Activated naive CD8-positive, alpha-beta T cell treated with anti-CD3 and anti-CD28 coated beads, Interleukin-2, amount 10 ng/mL, durations not matched to agents 7 days and 5 days (primary cell): ENCODE results near the gene ANKRD13B. TPM values are rescaled to one million over a fixed set of nuclear protein-coding genes. Genes with fewer than 3 reads are reported as not detected.

Experiments
- ATAC-seq: fragments of 150-1000 bp; cut with Tn5 transposase; one replicate; pipeline ENCODE4 v1.10.0; 2021; ENCODE audit warnings: low read depth, moderate library complexity
- POLR2A ChIA-PET: fragments of 350-600 bp; sonication (Branson Sonifier 250); formaldehyde crosslinking; loops from one replicate; lab custom pipeline; 2021; ENCODE audit warnings: antibody characterized with exemption; lab: Charles Lee
- DNase-seq: peaks from one replicate; pipeline ENCODE4 v3.0.0; 2021
- H3K27ac Mint-ChIP-seq: one replicate; pipeline ENCODE4 v1.8.0; 2022; ENCODE audit warnings: mild to moderate bottlenecking, mixed read lengths
- H3K27me3 Mint-ChIP-seq: one replicate; pipeline ENCODE4 v1.8.0; 2022; ENCODE audit warnings: mild to moderate bottlenecking, moderate library complexity, mixed read lengths
- H3K36me3 Mint-ChIP-seq: one replicate; pipeline ENCODE4 v1.8.0; 2021; ENCODE audit warnings: mild to moderate bottlenecking, mixed read lengths
- H3K4me1 Mint-ChIP-seq: one replicate; pipeline ENCODE4 v1.8.0; 2021; ENCODE audit warnings: mixed read lengths
- H3K4me3 Mint-ChIP-seq: one replicate; pipeline ENCODE4 v1.8.0; 2022; ENCODE audit warnings: mild to moderate bottlenecking, moderate library complexity, mixed read lengths
- H3K9me3 Mint-ChIP-seq: one replicate; pipeline ENCODE4 v1.8.0; 2021; ENCODE audit warnings: mixed read lengths
- total RNA-seq, 2 experiments: library from RNA; stranded (reverse); gene quantifications; one replicate each; pipeline ENCODE4 v1.2.3, GENCODE V29; 2021

Gene ANKRD13B
- total RNA-seq, 2 experiments from 2014 or later = 6.0 to 7.9 TPM

DNA sequence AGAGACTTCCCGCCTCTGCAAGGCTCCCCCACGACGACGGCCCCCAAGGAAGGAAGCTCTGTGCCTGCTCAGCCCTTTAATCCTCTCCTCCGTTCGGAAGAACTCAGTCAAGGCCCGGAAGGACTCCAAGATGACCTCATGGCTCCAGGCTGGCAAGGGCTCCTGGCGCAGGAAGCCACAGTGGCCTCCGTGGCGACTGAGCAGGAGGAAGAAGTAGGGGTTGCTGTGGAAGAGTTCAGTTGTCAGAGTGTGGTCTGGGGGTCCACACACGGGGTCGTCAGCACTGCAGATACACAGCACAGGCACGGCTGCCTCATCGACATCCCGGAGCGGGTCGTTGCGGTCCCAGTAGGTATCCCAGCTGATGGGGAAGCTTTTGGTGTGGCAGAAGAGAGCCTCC is 30.3 kb upstream of the ANKRD13B start:
- no peak overlapping the region for H3K27ac Mint-ChIP-seq

DNA sequence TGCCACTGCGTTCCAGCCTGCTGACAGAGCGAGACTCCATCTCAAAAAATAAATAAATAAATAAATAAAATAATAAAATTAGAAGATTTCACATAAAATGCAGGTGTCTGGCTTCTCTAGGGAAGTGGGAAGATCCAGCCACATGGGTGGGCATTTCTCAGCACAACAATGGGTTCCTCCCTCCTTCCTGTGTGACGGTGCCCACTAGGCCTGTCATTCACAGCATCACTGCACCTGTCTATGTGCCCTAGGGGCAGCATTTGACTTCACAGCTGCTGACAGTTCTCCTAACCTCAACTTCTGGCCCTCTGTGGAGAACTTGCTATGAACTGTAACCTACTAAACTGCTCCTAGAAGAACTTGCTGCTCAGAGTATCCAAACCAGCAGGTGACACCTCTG is 29.1 kb upstream of the ANKRD13B start:
- no peaks in the 10 kb centered on the region for H3K9me3 Mint-ChIP-seq
- peaks cover 21% of the 10 kb centered on the region for H3K36me3 Mint-ChIP-seq
- POLR2A ChIA-PET = interaction anchor here (1.1 kb wide), 1 partner anchor 270 kb away, joined by 3 read pairs; the partner anchor contains the start of gene NUFIP2
- peak overlapping the region; percentile 34 for H3K27ac Mint-ChIP-seq
- ATAC-seq (no peak), DNase-seq (no peak)
- H3K27me3 Mint-ChIP-seq = no peaks in the 10 kb centered on the region
- peaks cover 24% of the 10 kb centered on the region for H3K4me1 Mint-ChIP-seq
- H3K4me3 Mint-ChIP-seq = peak overlapping the region; percentile 28

More for the DNA sequence above, 30.3 kb upstream of the ANKRD13B start:
- Mint-ChIP-seq H3K36me3 (peaks cover 21% of the 10 kb centered on the region), H3K9me3 (no peaks in the 10 kb centered on the region), H3K27me3 (no peaks in the 10 kb centered on the region), H3K4me3 (no peak overlapping the region), H3K4me1 (peaks cover 29% of the 10 kb centered on the region)
- DNase-seq (no peak), ATAC-seq (no peak)
- POLR2A ChIA-PET = no interaction called here

DNA sequence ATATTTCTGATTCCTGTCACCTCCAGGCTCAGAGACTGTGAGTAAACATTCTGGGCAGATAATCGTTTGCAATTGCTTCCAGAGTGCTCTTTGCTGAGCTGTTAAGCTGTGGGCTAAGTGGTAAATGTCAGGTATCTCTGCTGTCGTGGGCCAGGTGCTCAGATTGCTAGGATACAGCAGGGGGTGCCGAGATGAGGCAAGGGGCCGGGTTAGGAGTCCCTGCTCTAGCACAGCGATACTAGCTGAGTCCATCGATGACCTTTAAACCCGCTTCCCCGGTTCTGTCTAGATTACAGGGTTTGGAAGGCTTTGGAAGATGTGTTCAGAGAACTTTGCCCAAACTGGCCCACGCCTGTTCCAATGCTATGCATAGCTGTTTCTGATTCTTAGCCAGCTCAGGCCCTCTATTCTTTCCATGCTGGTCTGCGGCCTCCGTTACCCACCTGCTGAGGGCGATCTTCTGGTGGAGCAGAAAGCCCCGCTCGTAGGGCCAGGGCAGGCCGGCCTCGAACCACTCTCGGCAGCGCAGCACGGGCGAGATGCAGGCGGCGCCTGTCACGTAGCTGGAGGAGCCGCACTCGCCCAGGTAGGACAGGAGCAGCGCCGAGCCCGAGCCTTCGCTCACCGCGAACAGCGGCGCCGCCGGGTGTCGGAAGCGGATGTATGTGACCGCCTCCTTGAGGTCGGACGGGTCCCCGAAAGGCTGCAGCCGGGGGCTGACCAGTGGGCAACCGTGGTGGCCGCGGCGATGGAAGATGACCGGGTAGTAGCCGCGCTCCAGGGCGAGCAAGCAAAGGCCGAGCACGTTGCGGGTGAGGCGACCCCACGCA is 27.1 kb upstream of the ANKRD13B start:
- Mint-ChIP-seq H3K4me1 (peaks cover 33% of the 10 kb centered on the region), H3K4me3 (peak overlapping the region; percentile 94), H3K9me3 (no peaks in the 10 kb centered on the region), H3K27me3 (no peaks in the 10 kb centered on the region), H3K27ac (peak overlapping the region; percentile 95), H3K36me3 (peaks cover 21% of the 10 kb centered on the region)
- DNase-seq = peak; percentile 82
- POLR2A ChIA-PET = interaction anchor here (0.5 to 5.9 kb wide), 7 partner anchors 9 to 846 kb away, joined by 3 to 55 read pairs (median 12); partner anchors contain the start of genes ANKRD13B and RPL23A
- ATAC-seq = peak; percentile 23

DNA sequence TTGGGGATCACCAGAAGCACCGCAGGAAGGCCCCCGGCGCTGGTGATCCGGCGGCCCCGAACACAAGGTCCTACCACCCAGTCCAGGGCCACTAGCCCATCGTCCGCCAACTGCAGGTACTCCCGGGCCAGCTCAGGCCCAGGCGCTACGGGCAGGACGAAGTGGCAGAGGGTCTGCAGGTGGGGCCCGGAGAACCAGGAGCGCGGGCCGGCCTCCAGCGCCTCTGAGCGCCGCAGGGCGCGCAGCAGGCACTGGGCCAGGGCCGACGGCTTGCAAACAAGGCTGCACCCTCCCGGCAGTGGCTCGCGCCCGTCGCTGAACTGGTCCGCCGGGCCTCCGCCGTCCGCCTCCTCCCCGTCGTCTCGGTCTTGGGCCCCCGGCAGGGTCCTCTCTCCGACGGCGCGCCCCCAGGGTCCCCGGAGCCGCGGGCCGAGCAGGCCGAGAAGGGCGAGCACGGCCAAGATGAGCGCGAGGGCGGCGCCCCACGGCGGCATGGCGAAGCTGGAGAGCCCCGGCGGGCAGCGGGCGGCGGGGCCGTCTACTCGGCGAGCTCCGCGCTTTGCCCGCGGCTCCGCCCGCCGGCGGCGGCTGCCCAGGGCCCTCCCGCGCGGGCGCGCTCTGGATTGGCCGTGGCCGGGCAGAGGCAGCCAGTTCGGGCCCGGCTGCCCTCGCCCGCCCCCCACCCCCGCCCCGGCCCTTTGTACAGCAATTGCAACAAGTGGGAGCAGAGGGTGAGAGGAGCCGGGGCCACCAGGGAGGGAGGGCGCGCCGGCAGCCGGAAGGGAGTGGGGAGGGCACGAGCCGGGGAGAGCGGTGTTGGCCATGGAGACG is 26.2 kb upstream of the ANKRD13B start, which contains the start of gene ABHD15:
Gene ABHD15 (minus strand): TSS at position 565 of the 831 bp plus-strand sequence. CDS start 71 bp downstream, at position 494.
- POLR2A ChIA-PET = interaction anchor here (0.6 to 5.9 kb wide), 12 partner anchors 9 to 427 kb away, joined by 3 to 55 read pairs (median 4); partner anchors contain the start of genes ANKRD13B and TAOK1
- ATAC-seq = peak; percentile 36
- Mint-ChIP-seq H3K36me3 (peaks cover 20% of the 10 kb centered on the region), H3K27ac (peak within 1 kb of the TSS; percentile 98), H3K4me3 (peak within 1 kb of the TSS; percentile 98), H3K9me3 (no peaks in the 10 kb centered on the region), H3K4me1 (peaks cover 34% of the 10 kb centered on the region), H3K27me3 (no peaks in the 10 kb centered on the region)
- DNase-seq = peak; percentile 87

DNA sequence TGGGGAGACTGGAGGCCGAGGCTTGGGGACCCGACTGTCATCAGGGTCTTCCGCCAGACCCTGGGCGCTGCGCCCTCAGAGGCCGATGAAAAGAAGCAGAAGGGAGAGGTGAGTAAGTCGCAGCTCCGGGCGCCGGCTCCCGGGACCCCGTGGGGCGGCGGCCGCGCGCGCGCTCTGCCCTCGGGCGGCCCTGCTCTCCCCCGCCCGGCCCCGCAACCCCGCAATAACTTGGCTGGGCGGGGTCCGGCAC is 25.7 kb upstream of the ANKRD13B start:
- peak; percentile 6 for ATAC-seq
- Mint-ChIP-seq H3K4me1 (peaks cover 29% of the 10 kb centered on the region), H3K36me3 (peaks cover 15% of the 10 kb centered on the region), H3K27ac (peak overlapping the region; percentile 88), H3K4me3 (peak overlapping the region; percentile 98), H3K27me3 (no peaks in the 10 kb centered on the region), H3K9me3 (no peaks in the 10 kb centered on the region)
- POLR2A ChIA-PET = interaction anchor here (0.9 to 5.9 kb wide), 11 partner anchors 9 to 428 kb away, joined by 3 to 55 read pairs (median 4); partner anchors contain the start of genes ANKRD13B and TAOK1
- DNase-seq = peak; percentile 71

DNA sequence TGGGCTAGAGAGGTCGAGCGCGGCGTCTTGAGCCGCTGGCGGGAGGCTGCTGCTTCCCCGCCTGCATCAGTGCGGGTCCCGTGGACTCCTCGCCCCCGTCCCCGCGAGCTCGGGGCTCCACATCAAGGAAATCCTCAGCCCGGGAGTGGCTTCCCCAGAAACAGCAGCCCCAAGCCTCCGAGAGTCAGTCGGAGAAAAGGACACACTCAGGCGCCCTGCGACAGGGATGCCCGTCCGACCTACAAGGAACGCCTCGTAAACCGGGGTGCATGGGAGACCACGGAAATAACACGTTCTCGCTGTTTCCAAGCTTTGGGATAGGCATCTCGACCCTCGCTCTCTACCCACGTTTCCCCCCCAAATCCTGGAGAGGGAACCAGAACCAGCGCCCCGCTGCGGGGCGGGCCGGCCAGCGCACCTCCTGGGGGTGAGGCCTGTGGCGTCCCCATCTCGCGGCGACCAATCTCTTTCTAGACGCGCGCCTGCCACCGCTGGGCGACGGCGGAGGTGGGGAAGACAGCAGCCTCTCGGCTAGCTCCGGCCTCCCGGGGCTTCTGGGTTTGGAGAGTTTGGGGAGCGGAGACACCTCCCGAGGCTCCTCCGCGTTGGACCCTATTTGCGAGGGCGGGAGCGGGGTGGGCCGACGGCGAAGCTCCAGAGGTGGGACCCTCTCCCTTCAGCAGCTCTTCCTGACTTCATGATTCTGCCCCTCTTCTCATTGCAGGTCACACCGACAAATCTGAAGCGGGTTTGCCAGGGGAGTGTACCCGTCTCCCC is 25.2 kb upstream of the ANKRD13B start:
- peaks cover 10% of the 10 kb centered on the region for H3K36me3 Mint-ChIP-seq
- ATAC-seq (peak; percentile 58), DNase-seq (peak; percentile 84)
- peaks cover 26% of the 10 kb centered on the region for H3K4me1 Mint-ChIP-seq
- POLR2A ChIA-PET = interaction anchor here (0.6 to 5.9 kb wide), 13 partner anchors 8 to 428 kb away, joined by 3 to 55 read pairs (median 4); partner anchors contain the start of genes ANKRD13B, NUFIP2 and TAOK1
- H3K9me3 Mint-ChIP-seq = no peaks in the 10 kb centered on the region
- H3K27me3 Mint-ChIP-seq = no peaks in the 10 kb centered on the region
- H3K4me3 Mint-ChIP-seq = peak overlapping the region; percentile 98
- H3K27ac Mint-ChIP-seq = peak overlapping the region; percentile 98

DNA sequence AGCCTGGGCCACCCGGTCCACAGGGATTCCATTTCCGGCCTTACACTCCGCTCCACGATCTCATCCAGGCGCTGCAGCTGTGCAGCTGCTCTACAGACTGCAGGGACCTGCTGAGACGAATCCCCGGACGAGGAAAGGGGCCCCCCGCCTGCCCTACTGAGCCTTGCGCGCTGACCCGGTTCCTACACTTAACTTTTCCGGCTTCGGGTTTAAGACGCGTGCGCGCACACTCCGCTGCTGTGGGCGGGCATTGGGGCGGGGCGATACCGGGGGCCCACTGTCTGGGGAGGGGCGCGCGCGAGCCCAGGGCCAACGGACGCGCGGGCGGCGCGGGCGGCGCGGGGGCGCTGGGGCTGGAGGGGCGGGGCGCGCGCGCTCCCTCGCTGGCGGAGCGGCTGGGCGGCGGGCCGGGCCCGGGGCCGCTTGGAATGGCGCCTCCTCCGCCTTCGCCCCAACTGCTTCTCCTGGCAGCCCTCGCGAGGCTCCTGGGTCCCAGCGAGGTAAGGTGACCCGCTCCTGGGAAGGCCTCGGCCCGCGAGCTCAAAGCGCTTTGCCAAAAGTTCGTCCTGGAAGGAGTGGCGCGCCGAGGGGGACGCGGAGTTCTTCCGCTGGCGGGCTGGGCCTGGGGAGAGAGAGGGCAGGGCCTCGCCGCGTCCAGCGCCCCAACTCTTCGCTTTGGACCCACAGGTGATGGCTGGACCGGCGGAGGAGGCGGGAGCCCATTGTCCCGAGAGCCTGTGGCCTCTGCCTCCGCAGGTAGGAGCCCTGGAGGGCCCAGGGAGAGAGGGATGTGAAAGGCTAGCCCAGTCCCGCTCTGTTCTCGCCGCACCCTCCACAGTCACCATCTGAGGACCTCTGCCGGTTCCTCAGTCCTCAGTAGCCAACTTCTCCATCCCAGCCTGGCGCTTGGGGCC is 24.3 kb upstream of the ANKRD13B start, which contains the start of gene TP53I13:
Gene TP53I13 (plus strand): TSS at position 371 of the 914 bp plus-strand sequence. CDS start 58 bp downstream, at position 429.
- peak; percentile 57 for ATAC-seq
- Mint-ChIP-seq H3K9me3 (no peaks in the 10 kb centered on the region), H3K27ac (peak within 1 kb of the TSS; percentile 98), H3K4me3 (peak within 1 kb of the TSS; percentile 98), H3K36me3 (peaks cover 8% of the 10 kb centered on the region), H3K4me1 (peaks cover 26% of the 10 kb centered on the region), H3K27me3 (no peaks in the 10 kb centered on the region)
- DNase-seq = peak; percentile 88
- POLR2A ChIA-PET = interaction anchor here (0.7 to 5.9 kb wide), 12 partner anchors 12 to 429 kb away, joined by 3 to 55 read pairs (median 4); partner anchors contain the start of genes ANKRD13B, NUFIP2 and TAOK1

DNA sequence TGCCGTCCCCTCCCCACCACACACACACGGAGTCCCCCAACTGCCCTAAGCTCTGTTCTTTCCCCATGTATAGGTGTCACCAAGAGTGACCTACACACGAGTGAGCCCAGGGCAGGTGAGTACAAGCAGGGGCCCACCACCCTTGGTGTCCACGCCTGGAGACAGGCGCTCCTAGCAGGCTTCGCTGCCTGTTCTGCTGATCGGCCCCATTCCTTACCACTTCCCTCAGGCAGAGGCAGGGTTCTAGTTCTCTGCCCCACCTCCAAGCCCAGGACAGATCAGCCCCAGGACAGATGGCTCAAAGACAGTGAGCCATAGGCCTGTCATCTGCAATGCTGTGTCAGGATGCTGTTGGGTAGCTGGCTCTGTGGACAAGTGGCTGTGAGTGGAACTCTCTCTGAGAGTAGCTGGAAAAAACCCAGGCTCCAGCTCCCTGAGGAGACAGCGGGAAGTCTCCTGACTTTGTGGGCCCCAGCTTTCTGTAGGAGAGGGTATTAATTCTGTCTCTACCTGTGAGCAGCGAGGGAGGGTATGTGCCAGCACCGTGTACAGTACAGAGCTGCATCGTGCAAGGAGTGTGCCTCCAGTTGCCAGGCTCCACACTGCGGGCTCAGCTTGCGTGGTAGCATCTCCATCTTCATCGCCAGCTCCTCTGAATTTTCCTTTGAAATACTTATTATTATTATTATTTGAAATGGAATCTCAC is 23.5 kb upstream of the ANKRD13B start:
- H3K36me3 Mint-ChIP-seq = peaks cover 6% of the 10 kb centered on the region
- H3K9me3 Mint-ChIP-seq = no peaks in the 10 kb centered on the region
- H3K4me1 Mint-ChIP-seq = peaks cover 20% of the 10 kb centered on the region
- POLR2A ChIA-PET = interaction anchor here (1.1 to 5.9 kb wide), 6 partner anchors 12 to 275 kb away, joined by 3 to 55 read pairs (median 20); partner anchors contain the start of genes ANKRD13B, NUFIP2 and TAOK1
- DNase-seq (no peak), ATAC-seq (no peak)
- H3K27me3 Mint-ChIP-seq = no peaks in the 10 kb centered on the region
- peak overlapping the region; percentile 80 for H3K4me3 Mint-ChIP-seq
- peak overlapping the region; percentile 35 for H3K27ac Mint-ChIP-seq

DNA sequence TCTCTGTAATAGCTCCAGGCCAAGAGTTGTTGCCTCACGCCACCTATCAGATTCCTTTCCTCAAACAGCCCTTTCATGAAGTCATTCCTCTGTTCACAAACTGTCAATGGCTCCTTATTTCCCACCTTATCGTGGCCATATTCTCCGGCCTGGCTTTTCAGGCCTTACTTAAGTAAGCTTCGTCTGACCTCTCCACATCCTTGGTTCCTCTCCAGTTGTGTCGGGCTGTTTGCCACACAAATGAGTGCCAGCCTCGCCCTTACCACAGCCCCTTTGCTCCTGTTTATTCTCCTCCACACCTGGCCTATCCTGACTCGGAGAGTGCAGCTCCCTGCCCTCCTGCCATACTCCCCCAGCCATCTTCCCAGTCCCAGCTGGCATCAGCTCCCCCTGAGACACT is 22.4 kb upstream of the ANKRD13B start:
- peak; percentile 17 for DNase-seq
- Mint-ChIP-seq H3K9me3 (no peaks in the 10 kb centered on the region), H3K27me3 (no peaks in the 10 kb centered on the region), H3K4me1 (peaks cover 16% of the 10 kb centered on the region), H3K4me3 (peak overlapping the region; percentile 23), H3K27ac (no peak overlapping the region), H3K36me3 (peaks cover 9% of the 10 kb centered on the region)
- POLR2A ChIA-PET = interaction anchor here (0.6 to 5.8 kb wide), 4 partner anchors 11 to 22 kb away, joined by 4 to 45 read pairs (median 20); partner anchors contain the start of gene ANKRD13B
- ATAC-seq = no peak

DNA sequence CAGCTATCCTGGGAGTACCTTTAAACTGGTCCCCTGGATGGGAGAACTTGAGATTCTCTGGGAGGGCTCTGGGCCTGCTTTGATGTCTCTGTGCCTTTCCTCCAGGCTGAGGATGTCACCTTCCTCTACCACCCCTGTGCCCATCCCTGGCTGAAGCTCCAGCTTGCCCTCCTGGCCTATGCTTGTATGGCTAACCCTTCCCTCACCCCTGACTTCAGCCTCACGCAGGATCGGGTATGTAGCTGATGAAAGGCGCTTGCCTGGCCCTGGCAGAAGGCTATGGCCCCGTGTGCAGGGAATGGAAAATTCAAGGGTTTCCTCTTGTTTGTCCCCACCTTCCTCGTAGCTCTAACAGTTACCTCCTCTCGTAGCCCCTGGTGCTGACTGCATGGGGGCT is 21.4 kb upstream of the ANKRD13B start:
- ATAC-seq (no peak), DNase-seq (no peak)
- H3K4me3 Mint-ChIP-seq = no peak overlapping the region
- POLR2A ChIA-PET = interaction anchor here (2.7 kb wide), 1 partner anchor 16 kb away, joined by 7 read pairs; no protein-coding TSS in a partner anchor
- peaks cover 9% of the 10 kb centered on the region for H3K36me3 Mint-ChIP-seq
- H3K27ac Mint-ChIP-seq = no peak overlapping the region
- no peaks in the 10 kb centered on the region for H3K27me3 Mint-ChIP-seq
- H3K4me1 Mint-ChIP-seq = peaks cover 13% of the 10 kb centered on the region
- H3K9me3 Mint-ChIP-seq = no peaks in the 10 kb centered on the region
